GM15510 (cell line): ENCODE data around the gene FAM217B.

ENCODE experiments used
- POLR2A ChIP-seq: IDR thresholded peaks from 3 replicates; pipeline ENCODE4 v1.6.1; 2011; ENCODE audit warnings: borderline replicate concordance; ENCODE audit not compliant: insufficient read length; ENCODE audit errors: extremely low read depth

Gene FAM217B

GRCh38 chr20:59940129-59940955, at the start of gene FAM217B, which contains the start of gene PPP1R3D:
TSS of gene FAM217B (plus strand) at chr20:59940389. CDS start at chr20:59943944, 3,555 bp downstream.
TSS of gene PPP1R3D (minus strand) at chr20:59940305. CDS start at chr20:59939931, 374 bp downstream.
- peak; percentile 70 for TF ChIP-seq POLR2A

- TF ChIP-seq POLR2A = no peak
Measured at GRCh38 chr20:59891581-59891980, 48.6 kb upstream of the FAM217B start.

GRCh38 chr20:59895908-59896307, 44.3 kb upstream of the FAM217B start:
- TF ChIP-seq POLR2A = no peak

GRCh38 chr20:59902470-59902869, 37.7 kb upstream of the FAM217B start:
- TF ChIP-seq POLR2A = no peak

GRCh38 chr20:59903621-59904020, 36.6 kb upstream of the FAM217B start:
- TF ChIP-seq POLR2A = no peak

- TF ChIP-seq POLR2A = no peak
Measured at GRCh38 chr20:59908855-59909254, 31.3 kb upstream of the FAM217B start.

GRCh38 chr20:59911041-59911440, 29.1 kb upstream of the FAM217B start:
- no peak for TF ChIP-seq POLR2A

GRCh38 chr20:59912609-59913008, 27.6 kb upstream of the FAM217B start:
- no peak for TF ChIP-seq POLR2A

GRCh38 chr20:59920944-59921343, 19.2 kb upstream of the FAM217B start:
- no peak for TF ChIP-seq POLR2A

GRCh38 chr20:59923514-59923913, 16.7 kb upstream of the FAM217B start:
- no peak for TF ChIP-seq POLR2A

- TF ChIP-seq POLR2A = no peak
Measured at GRCh38 chr20:59925359-59925758, 14.8 kb upstream of the FAM217B start.

GRCh38 chr20:59925899-59926298, 14.3 kb upstream of the FAM217B start:
- TF ChIP-seq POLR2A = no peak

- no peak for TF ChIP-seq POLR2A
Measured at GRCh38 chr20:59931511-59932312, 8.5 kb upstream of the FAM217B start.

GRCh38 chr20:59932616-59933295, 7.4 kb upstream of the FAM217B start:
- TF ChIP-seq POLR2A = no peak

GRCh38 chr20:59933296-59933848, 6.8 kb upstream of the FAM217B start, which contains the start of gene SYCP2:
TSS of gene SYCP2 (minus strand) at chr20:59933637. CDS start at chr20:59922413, 11,224 bp downstream.
- TF ChIP-seq POLR2A = no peak

GRCh38 chr20:59933849-59934585, 6.2 kb upstream of the FAM217B start:
- TF ChIP-seq POLR2A = no peak
